CD14-positive monocyte (primary cell): ENCODE results near the gene GALNT18. TPM values are rescaled to one million over a fixed set of nuclear protein-coding genes. Genes with fewer than 3 reads are reported as not detected.

ENCODE experiments used
- DNase-seq, 3 donors: peaks; one replicate each; pipeline ENCODE4 v3.0.0-alpha.2; 2011 to 2022
- H2AFZ ChIP-seq: 2 replicates; pipeline ENCODE4 v1.6.0; 2012; ENCODE audit warnings: mild to moderate bottlenecking, low read depth, low read length, inconsistent platforms; ENCODE audit not compliant: insufficient read depth, poor library complexity, severe bottlenecking
- H3K27ac ChIP-seq, 2 donors: 1 replicate in 1 of 2; 2 replicates in 1 of 2; pipeline ENCODE4 v1.5.1; 2012 to 2013; ENCODE audit warnings: low read length in 2 of 2, control low read depth in 1 of 2, inconsistent platforms in 1 of 2, low read depth in 1 of 2, mild to moderate bottlenecking in 1 of 2
- H3K27me3 ChIP-seq, 2 donors: one replicate each; pipeline versions ENCODE4 v1.6.0 to v1.6.1; 2011 to 2013; ENCODE audit warnings: low read length in 2 of 2; ENCODE audit not compliant: control insufficient read depth in 2 of 2, insufficient read depth in 2 of 2
- H3K36me3 ChIP-seq, 2 donors: replicated peaks in 1 of 2; 1 replicate in 1 of 2; 2 replicates in 1 of 2; pipeline versions ENCODE4 v1.5.1 to v1.6.1; 2012 to 2013; ENCODE audit warnings: low read length in 2 of 2, control low read depth in 1 of 2, inconsistent platforms in 1 of 2, mild to moderate bottlenecking in 1 of 2; ENCODE audit not compliant: insufficient read depth in 2 of 2, control insufficient read depth in 1 of 2
- H3K4me1 ChIP-seq, 2 donors: 1 replicate in 1 of 2; 2 replicates in 1 of 2; pipeline versions ENCODE4 v1.5.1 to v1.6.1; 2012 to 2013; ENCODE audit warnings: low read length in 2 of 2, control low read depth in 1 of 2, inconsistent platforms in 1 of 2, mild to moderate bottlenecking in 1 of 2, moderate library complexity in 1 of 2; ENCODE audit not compliant: insufficient read depth in 2 of 2, control insufficient read depth in 1 of 2
- H3K4me2 ChIP-seq: replicated peaks from 2 replicates; pipeline ENCODE3; 2012; ENCODE audit warnings: low read length, moderate library complexity, mild to moderate bottlenecking; ENCODE audit not compliant: poor library complexity, severe bottlenecking; ENCODE audit errors: extremely low read depth
- H3K4me3 ChIP-seq, 3 experiments: fragments of 200-600 bp in 1 of 3; sonication (generic) in 1 of 3; replicated peaks in 1 of 3; 1 replicate in 2 of 3; 2 replicates in 1 of 3; pipeline ENCODE4 v1.5.1; 2011 to 2013; ENCODE audit warnings: low read length in 3 of 3, mild to moderate bottlenecking in 3 of 3, control low read depth in 2 of 3, low read depth in 2 of 3, inconsistent platforms in 1 of 3, moderate library complexity in 1 of 3
- H3K79me2 ChIP-seq: 2 replicates; pipeline ENCODE4 v1.6.0; 2012; ENCODE audit warnings: mild to moderate bottlenecking, control low read depth, inconsistent platforms, low read length, moderate library complexity; ENCODE audit not compliant: insufficient read depth
- H3K9ac ChIP-seq: 2 replicates; pipeline ENCODE4 v1.6.0; 2017; ENCODE audit warnings: low read length, mild to moderate bottlenecking; ENCODE audit not compliant: insufficient read depth, poor library complexity, severe bottlenecking
- H3K9me3 ChIP-seq, 2 donors: replicated peaks in 1 of 2; 1 replicate in 1 of 2; 2 replicates in 1 of 2; pipeline versions ENCODE4 v1.5.1 to v1.6.1; 2012 to 2013; ENCODE audit warnings: low read length in 2 of 2, control low read depth in 1 of 2; ENCODE audit not compliant: control insufficient read depth in 1 of 2, insufficient read depth in 1 of 2
- H4K20me1 ChIP-seq: 2 replicates; pipeline ENCODE4 v1.6.0; 2012; ENCODE audit warnings: mild to moderate bottlenecking, low read length, control low read depth, moderate library complexity; ENCODE audit not compliant: insufficient read depth
- H3K27ac Mint-ChIP-seq, 7 donors: one replicate each; pipeline ENCODE4 v1.8.0; 2020; ENCODE audit warnings: mild to moderate bottlenecking in 7 of 7, mixed read lengths in 7 of 7, moderate library complexity in 6 of 7, inconsistent platforms in 2 of 7
- H3K27me3 Mint-ChIP-seq, 3 donors: one replicate each; pipeline ENCODE4 v1.8.0; 2021 to 2022; ENCODE audit warnings: low read depth in 3 of 3, mild to moderate bottlenecking in 3 of 3, mixed read lengths in 3 of 3, moderate library complexity in 3 of 3, inconsistent platforms in 1 of 3
- H3K36me3 Mint-ChIP-seq, 2 donors: one replicate each; pipeline ENCODE4 v1.8.0; 2020; ENCODE audit warnings: mixed read lengths in 2 of 2, inconsistent platforms in 1 of 2, mild to moderate bottlenecking in 1 of 2
- H3K4me1 Mint-ChIP-seq: one replicate; pipeline ENCODE4 v1.8.0; 2020; ENCODE audit warnings: mild to moderate bottlenecking, mixed read lengths
- H3K4me3 Mint-ChIP-seq, 2 donors: one replicate each; pipeline ENCODE4 v1.8.0; 2020; ENCODE audit warnings: mild to moderate bottlenecking in 2 of 2, mixed read lengths in 2 of 2, moderate library complexity in 1 of 2
- H3K9me3 Mint-ChIP-seq, 7 donors: one replicate each; pipeline ENCODE4 v1.8.0; 2020 to 2022; ENCODE audit warnings: mixed read lengths in 7 of 7, mild to moderate bottlenecking in 6 of 7, moderate library complexity in 6 of 7, inconsistent platforms in 2 of 7
- CTCF ChIP-seq: fragments of 200-600 bp; IDR thresholded peaks from one replicate; pipeline ENCODE4 v1.8.0; 2022; ENCODE audit warnings: antibody characterized with exemption, mild to moderate bottlenecking
- WGBS: methylation state at CpG from one replicate; pipeline ENCODE4 v1.1.5; 2013; ENCODE audit warnings: missing lambda C conversion rate; ENCODE audit not compliant: insufficient coverage; 5-methylcytosine and 5-hydroxymethylcytosine counted together
- intact Hi-C, 2 donors: fragments of 100-400 bp; cut with micrococcal nuclease; formaldehyde crosslinking; loops; one replicate each; pipeline versions ENCODE4 v1.15.0 to v1.15.1; 2023
- polyA plus RNA-seq, 3 donors: library from polyadenylated mRNA; depleted of rRNA in 1 of 3; unstranded in 2 of 3; stranded (reverse) in 1 of 3; fragments of 300-500 nt in 2 of 3; fragments of >200 nt in 1 of 3; fragmentation: Illumina TruSeq in 2 of 3; gene quantifications; 1 replicate in 2 of 3; 2 replicates in 1 of 3; pipeline ENCODE4 v1.2.3, GENCODE V29; 2012 to 2021

The GALNT18 gene
- polyA plus RNA-seq, 3 donors: not detected

- H3K4me3 Mint-ChIP-seq: no peak overlapping the region
- Histone ChIP-seq H3K79me2 (no peaks in the 10 kb centered on the region), H3K27me3 (peaks cover 2 to 6% of the 10 kb centered on the region in 2 donors), H3K36me3 (no peaks in the 10 kb centered on the region), H3K4me2 (no peak overlapping the region), H3K9ac (no peak overlapping the region), H3K4me1 (no peaks in the 10 kb centered on the region), H3K4me3 (no peak overlapping the region), H2AFZ (no peak overlapping the region), H4K20me1 (no peaks in the 10 kb centered on the region), H3K27ac (no peak overlapping the region), H3K9me3 (no peaks in the 10 kb centered on the region)
- peak overlapping the region in 1 of 7 donors; percentile 26 for H3K27ac Mint-ChIP-seq
- no peaks in the 10 kb centered on the region for H3K9me3 Mint-ChIP-seq
- WGBS: 61% methylated on average over 2 of the region's 3 CpGs
- TF ChIP-seq CTCF: no peak
- DNase-seq: no peak
- peaks cover 9 to 13% (median 9%) of the 10 kb centered on the region in 3 donors for H3K27me3 Mint-ChIP-seq
- intact Hi-C loops: no loop called here
- H3K36me3 Mint-ChIP-seq: no peaks in the 10 kb centered on the region
- no peaks in the 10 kb centered on the region for H3K4me1 Mint-ChIP-seq
Measured at GRCh38 chr11:11505692-11506091, 116.1 kb downstream of the GALNT18 start.

GRCh38 chr11:11505190-11505589 lies 116.6 kb downstream of the GALNT18 start:
- Histone ChIP-seq H3K9me3 (no peaks in the 10 kb centered on the region), H3K27ac (no peak overlapping the region), H2AFZ (no peak overlapping the region), H3K4me3 (no peak overlapping the region), H3K36me3 (no peaks in the 10 kb centered on the region), H4K20me1 (no peaks in the 10 kb centered on the region), H3K27me3 (peaks cover 2 to 6% of the 10 kb centered on the region in 2 donors), H3K4me1 (no peaks in the 10 kb centered on the region), H3K9ac (no peak overlapping the region), H3K4me2 (no peak overlapping the region), H3K79me2 (no peaks in the 10 kb centered on the region)
- Mint-ChIP-seq H3K27me3 (peaks cover 9 to 12% (median 9%) of the 10 kb centered on the region in 3 donors), H3K36me3 (no peaks in the 10 kb centered on the region), H3K4me1 (no peaks in the 10 kb centered on the region), H3K27ac (no peak overlapping the region), H3K4me3 (no peak overlapping the region), H3K9me3 (no peaks in the 10 kb centered on the region)
- no peak for TF ChIP-seq CTCF
- intact Hi-C loops: no loop called here
- DNase-seq: no peak
